Measurements from ENCODE around the gene CFAP161.

Gene CFAP161

DNA sequence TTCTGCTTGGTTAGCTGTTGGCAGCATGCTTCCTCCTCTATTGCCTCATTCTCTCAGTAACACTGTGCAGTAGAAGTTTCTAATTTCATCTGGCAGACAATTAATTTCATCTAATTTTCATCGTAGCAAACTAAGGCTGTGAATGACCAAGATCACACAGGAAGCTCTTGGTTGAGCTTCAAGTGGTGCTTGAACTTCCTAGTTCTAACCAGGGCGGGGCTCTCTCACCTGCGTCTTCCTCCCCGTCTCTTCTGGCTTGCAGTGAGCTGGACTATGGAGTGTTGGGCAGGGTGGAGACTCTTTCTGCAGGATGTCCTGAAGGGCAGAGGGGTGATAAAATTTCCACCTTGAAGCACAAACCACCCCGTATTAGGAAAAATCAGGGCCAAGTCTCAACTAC is 60.7 kb downstream of the CFAP161 start:
- DNase-seq (ENCODE audit: extremely low read depth, low read depth) = no peak
- TF ChIP-seq, protein P1, sequence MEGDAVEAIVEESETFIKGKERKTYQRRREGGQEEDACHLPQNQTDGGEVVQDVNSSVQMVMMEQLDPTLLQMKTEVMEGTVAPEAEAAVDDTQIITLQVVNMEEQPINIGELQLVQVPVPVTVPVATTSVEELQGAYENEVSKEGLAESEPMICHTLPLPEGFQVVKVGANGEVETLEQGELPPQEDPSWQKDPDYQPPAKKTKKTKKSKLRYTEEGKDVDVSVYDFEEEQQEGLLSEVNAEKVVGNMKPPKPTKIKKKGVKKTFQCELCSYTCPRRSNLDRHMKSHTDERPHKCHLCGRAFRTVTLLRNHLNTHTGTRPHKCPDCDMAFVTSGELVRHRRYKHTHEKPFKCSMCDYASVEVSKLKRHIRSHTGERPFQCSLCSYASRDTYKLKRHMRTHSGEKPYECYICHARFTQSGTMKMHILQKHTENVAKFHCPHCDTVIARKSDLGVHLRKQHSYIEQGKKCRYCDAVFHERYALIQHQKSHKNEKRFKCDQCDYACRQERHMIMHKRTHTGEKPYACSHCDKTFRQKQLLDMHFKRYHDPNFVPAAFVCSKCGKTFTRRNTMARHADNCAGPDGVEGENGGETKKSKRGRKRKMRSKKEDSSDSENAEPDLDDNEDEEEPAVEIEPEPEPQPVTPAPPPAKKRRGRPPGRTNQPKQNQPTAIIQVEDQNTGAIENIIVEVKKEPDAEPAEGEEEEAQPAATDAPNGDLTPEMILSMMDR (IDR thresholded peaks at IDR 0.05; ENCODE audit: low read depth, low read length, missing control alignments) = no peak
- no peak overlapping the region for H3K4me3 ChIP-seq (replicated peaks; ENCODE audit: low read depth, low read length)

DNA sequence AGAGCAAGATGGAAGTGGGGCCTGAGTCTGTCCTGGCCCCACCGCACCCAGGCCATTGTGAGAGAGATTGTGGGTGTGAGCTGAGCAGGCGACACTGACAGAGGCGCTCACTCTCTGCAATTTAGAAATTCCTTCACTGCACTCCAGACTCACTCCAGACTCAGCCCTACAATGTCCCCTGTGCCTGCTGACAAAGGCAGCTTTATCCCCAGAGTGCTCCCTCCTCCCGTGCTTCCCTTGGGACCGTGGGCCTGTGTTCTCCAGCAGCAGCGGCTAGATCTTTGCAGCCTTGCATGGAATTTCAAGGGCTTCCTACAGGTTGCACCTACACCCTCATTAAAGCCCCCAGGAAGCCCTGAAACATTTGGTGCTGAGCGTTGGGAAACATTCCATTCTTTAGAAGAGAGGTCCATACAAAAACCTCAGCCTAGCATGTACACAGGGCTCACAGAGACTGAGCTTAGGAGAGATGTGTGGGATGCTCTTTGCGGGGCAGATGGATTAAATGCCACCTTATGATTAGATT is 61.3 kb downstream of the CFAP161 start:
- no peak overlapping the region for H3K4me3 ChIP-seq (replicated peaks; ENCODE audit: low read depth, low read length)
- no peak for DNase-seq (ENCODE audit: extremely low read depth, low read depth)
- TF ChIP-seq, protein P1 (IDR thresholded peaks at IDR 0.05; ENCODE audit: low read depth, low read length, missing control alignments) = no peak

DNA sequence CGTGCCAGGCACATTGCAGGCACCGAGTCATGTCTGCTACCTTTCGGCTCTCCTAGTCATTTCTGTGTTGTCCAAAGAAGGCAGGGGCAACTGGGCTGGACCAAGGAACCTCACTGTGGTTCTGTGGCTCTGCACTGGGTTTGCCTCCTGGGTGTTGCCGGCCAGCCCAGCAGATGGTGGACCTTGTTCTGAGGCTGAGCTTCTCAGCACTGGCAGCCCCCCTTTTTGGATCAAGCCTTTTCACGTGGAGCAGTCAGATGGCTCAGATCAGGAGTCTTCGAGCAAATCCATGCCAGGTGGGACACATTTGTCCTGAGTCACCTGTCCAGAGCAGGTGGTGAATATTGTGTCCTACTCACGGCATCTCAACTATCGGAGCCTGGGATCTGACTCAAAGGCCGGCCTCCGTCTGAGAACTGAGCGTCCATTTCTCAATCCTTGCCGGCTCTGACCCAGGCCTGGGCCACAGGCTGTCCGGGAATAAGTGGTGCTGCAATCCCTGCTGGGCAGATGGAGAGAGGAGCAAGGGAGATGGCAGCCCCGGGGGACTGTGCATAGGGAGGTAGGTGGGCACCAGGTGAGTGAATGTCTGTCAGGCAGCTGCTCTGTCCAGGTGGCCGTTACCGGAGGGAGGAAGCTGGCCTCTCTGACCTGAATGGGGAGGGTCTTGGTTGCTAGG is 62.6 kb downstream of the CFAP161 start, which contains the start of gene IL16:
Gene IL16, plus strand, starts transcription at position 304 of the 679 bp plus-strand sequence. CDS start 28,521 bp downstream, outside the sequence.
- TF ChIP-seq, protein P1 (IDR thresholded peaks at IDR 0.05; ENCODE audit: low read depth, low read length, missing control alignments) = no peak
- DNase-seq (ENCODE audit: extremely low read depth, low read depth) = no peak
- no peak within 1 kb of the TSS for H3K4me3 ChIP-seq (replicated peaks; ENCODE audit: low read depth, low read length)

DNA sequence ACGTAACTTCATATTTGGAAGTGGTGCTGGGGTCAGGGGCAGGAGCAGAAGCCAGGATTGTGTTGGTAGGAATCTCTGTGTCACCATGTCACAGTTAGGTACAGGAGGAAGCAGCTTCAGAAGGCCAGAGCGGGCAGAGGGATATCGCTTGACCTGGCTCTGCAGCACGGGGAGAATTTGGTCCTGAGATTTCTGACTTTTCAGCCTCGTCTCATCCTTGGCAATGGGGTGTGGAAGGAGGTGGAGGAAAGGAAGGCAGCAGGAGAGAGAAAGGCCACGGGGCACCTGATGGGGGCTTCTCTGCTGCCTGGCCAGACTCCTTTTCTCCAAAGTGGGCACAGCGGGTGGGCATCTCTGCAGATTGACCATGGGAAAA is 63.2 kb downstream of the CFAP161 start:
- H3K4me3 ChIP-seq (replicated peaks; ENCODE audit: low read depth, low read length) = no peak overlapping the region
- no peak for DNase-seq (ENCODE audit: extremely low read depth, low read depth)
- TF ChIP-seq, protein P1 (IDR thresholded peaks at IDR 0.05; ENCODE audit: low read depth, low read length, missing control alignments) = no peak

DNA sequence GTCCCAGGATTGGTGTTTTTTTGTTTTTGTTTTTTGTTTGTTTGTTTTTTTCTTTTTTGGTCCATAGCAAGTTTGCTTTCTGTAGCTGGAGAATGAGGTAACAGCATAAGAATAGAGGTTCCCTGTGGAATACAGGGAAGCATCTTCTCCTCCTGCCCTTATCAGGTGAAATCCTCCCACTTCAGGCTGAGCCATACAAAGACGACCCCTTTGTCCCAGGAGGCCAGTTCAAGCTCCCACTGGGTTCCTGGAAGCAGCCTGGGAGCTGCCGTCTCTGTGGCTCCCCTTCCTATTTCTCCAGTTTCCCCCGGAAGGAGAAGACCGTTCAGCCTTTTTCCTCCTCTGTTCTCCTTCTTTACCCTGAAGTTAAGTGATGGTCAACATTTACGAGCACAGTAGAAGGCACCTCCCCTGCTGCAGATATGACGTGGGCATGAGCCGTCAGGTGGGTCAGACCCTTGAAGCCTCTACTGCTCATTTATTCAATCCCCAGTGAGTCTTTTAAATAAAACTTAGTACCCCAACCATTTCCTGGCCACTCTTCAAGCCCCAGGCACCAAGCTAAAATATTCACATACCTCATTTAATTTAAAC is 63.7 kb downstream of the CFAP161 start:
- DNase-seq (ENCODE audit: extremely low read depth, low read depth) = no peak
- TF ChIP-seq, protein P1 (IDR thresholded peaks at IDR 0.05; ENCODE audit: low read depth, low read length, missing control alignments) = no peak

More for the DNA sequence above, 63.7 kb downstream of the CFAP161 start:
- H3K4me3 ChIP-seq (replicated peaks; ENCODE audit: low read depth, low read length) = no peak overlapping the region
